ENCODE measurements around the gene CCDC88C.

CCDC88C gene

GRCh38 chr14:91263329-91263728 is 154.3 kb downstream of the CCDC88C start:
- TF ChIP-seq, protein P1, sequence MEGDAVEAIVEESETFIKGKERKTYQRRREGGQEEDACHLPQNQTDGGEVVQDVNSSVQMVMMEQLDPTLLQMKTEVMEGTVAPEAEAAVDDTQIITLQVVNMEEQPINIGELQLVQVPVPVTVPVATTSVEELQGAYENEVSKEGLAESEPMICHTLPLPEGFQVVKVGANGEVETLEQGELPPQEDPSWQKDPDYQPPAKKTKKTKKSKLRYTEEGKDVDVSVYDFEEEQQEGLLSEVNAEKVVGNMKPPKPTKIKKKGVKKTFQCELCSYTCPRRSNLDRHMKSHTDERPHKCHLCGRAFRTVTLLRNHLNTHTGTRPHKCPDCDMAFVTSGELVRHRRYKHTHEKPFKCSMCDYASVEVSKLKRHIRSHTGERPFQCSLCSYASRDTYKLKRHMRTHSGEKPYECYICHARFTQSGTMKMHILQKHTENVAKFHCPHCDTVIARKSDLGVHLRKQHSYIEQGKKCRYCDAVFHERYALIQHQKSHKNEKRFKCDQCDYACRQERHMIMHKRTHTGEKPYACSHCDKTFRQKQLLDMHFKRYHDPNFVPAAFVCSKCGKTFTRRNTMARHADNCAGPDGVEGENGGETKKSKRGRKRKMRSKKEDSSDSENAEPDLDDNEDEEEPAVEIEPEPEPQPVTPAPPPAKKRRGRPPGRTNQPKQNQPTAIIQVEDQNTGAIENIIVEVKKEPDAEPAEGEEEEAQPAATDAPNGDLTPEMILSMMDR (IDR thresholded peaks at IDR 0.05; ENCODE audit: borderline replicate concordance, control extremely low read depth, extremely low read depth, insufficient read depth, missing control alignments), result no peak
- in situ Hi-C loops (cut with MboI; ENCODE audit: low sequenced_read_pairs, unreplicated experiment), result no loop called here
- DNase-seq (ENCODE audit: low spot score), result no peak

DNA sequence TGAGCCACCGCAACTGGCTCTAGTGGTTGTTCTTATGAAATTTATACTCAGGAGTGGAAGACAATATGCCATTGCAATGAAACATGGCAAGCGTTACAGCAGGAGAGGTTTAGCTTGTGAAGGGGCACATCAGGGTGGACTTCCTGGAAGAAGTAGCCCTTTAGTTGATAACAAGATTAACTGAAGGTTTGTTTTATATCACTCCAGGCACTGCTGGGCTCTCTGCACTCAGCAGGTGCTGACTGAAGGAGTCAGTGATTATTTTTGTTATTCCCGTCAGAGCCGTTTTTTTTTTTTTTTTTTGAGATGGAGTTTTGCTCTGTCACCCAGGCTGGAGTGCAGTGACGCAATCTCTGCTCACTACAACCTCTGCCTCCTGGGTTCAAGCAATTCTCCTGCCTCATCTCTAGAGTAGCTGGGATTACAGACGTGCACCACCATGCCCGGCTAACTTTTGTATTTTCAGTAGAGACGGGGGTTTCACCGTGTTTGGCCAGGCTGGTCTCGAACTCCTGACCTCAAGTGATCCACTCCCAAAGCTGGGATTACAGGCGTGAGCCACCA is 155.6 kb downstream of the CCDC88C start:
- DNase-seq (ENCODE audit: low spot score), result no peak
- in situ Hi-C loops (cut with MboI; ENCODE audit: low sequenced_read_pairs, unreplicated experiment), result no loop called here
- TF ChIP-seq, protein P1 (IDR thresholded peaks at IDR 0.05; ENCODE audit: borderline replicate concordance, control extremely low read depth, extremely low read depth, insufficient read depth, missing control alignments), result no peak

DNA sequence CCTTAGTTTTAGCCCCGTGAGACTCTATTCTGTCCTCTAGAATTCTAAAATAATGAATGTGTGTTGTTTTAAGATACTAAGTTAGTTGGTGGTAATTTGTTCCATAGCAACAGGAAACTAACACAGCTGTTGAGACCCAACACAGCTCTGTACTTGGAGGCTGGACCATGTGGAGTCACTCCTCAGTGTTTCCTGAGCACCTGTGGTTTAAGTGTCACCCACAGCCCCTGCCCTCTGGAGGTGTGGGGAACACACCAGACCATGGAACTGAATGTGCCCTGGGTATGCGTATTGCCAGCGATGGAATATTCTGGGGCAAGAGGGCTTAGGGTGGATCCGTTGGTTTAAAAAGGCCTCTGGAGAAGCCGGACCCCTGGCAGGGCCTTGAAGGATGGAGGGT is 156.5 kb downstream of the CCDC88C start:
- TF ChIP-seq, protein P1 (IDR thresholded peaks at IDR 0.05; ENCODE audit: borderline replicate concordance, control extremely low read depth, extremely low read depth, insufficient read depth, missing control alignments), result no peak
- in situ Hi-C loops (cut with MboI; ENCODE audit: low sequenced_read_pairs, unreplicated experiment), result no loop called here
- no peak for DNase-seq (ENCODE audit: low spot score)

GRCh38 chr14:91258876-91259275 is 158.7 kb downstream of the CCDC88C start:
- no peak for DNase-seq (ENCODE audit: low spot score)
- in situ Hi-C loops (cut with MboI; ENCODE audit: low sequenced_read_pairs, unreplicated experiment), result no loop called here
- TF ChIP-seq, protein P1 (IDR thresholded peaks at IDR 0.05; ENCODE audit: borderline replicate concordance, control extremely low read depth, extremely low read depth, insufficient read depth, missing control alignments), result no peak

GRCh38 chr14:91258011-91258618 is 159.5 kb downstream of the CCDC88C start:
- TF ChIP-seq, protein P1 (IDR thresholded peaks at IDR 0.05; ENCODE audit: borderline replicate concordance, control extremely low read depth, extremely low read depth, insufficient read depth, missing control alignments), result no peak
- no peak for DNase-seq (ENCODE audit: low spot score)
- in situ Hi-C loops (cut with MboI; ENCODE audit: low sequenced_read_pairs, unreplicated experiment), result no loop called here

GRCh38 chr14:91257328-91258010 is 160.2 kb downstream of the CCDC88C start:
- DNase-seq (ENCODE audit: low spot score), result no peak
- in situ Hi-C loops (cut with MboI; ENCODE audit: low sequenced_read_pairs, unreplicated experiment), result no loop called here

More at GRCh38 chr14:91257328-91258010, 160.2 kb downstream of the CCDC88C start:
- TF ChIP-seq, protein P1 (IDR thresholded peaks at IDR 0.05; ENCODE audit: borderline replicate concordance, control extremely low read depth, extremely low read depth, insufficient read depth, missing control alignments), result no peak

Data from GM13976 (cell line).